NOMO-1 treated with DMSO at 0.1 percent for 48 hours (cell line): ENCODE measurements around the gene PGA5.

Source experiments
- DNase-seq: peaks from one replicate; lab custom pipeline; 2025; ENCODE audit not compliant: unreplicated experiment; lab: John Stamatoyannopoulos, UW

Gene PGA5

DNA sequence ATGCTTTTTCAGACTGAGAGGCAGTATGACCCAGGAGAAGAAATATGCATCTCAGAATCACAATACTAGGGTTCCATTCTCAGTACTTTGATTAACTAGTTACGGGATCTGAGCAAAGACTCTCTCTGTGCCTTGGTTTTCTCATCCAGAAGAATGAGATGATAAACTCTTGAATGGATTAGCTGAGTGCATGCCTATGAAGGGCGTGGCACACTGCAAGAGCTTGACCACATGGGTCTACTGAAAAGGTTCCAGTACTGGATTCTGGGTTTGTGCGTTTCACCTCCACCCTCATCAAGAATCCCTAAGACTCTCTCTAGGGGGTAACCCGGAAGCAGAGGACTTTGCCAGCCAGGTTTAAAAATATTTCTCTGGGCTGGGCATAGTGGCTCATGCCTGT lies 25.6 kb downstream of the PGA5 start:
- DNase-seq = no peak

DNA sequence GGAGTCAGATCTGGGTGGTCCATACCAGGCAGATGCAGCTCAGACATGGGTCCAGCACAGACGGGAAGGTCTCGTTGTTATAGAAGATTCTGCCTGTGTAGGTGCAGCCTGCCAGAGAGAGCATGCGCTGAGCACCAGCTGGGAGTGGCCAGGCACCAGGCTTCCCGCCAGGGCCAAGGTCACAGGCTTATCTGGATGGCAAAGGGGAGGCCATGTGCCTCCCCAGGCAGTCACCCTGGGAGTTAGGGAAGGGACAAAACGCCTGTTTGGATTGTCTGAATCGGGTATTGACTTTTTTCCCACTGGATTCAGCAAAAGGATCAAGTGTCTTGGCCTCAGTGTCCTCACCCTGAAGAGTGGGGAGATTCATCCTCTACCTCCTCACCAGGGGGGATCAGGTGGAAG lies 26.5 kb downstream of the PGA5 start:
- no peak for DNase-seq

DNA sequence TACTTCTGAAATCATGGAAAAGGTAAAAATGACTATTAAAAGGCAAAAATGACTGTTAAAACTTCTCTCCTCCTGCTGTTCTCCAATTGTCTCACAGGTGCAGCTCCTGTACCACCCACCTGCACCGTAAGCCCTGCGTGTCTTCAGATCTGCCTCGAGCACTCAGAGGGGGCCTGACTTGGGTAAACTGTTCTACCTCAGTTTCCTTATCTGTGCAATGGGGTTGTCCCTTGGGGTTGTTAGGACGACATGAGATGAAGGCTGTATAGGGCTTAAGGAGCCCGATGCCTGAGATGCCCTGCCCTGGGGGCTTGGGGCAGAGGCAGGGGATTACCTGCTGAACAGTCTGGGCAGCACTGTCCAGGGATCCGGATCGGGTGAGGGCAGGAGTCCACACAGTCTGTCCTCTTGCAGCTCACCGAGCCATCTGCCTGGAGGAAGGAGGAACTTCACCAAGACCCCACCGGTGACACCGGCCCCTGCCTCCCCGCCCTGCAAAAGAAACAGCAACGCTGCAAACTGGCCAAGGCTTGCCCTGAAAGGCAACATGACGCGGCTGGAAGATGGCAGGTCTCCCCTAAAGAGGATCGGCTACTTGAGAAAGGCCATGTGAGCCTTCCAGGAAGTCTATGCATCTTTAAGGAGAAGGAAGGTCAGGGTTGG lies 27.7 kb downstream of the PGA5 start:
- DNase-seq = no peak

DNA sequence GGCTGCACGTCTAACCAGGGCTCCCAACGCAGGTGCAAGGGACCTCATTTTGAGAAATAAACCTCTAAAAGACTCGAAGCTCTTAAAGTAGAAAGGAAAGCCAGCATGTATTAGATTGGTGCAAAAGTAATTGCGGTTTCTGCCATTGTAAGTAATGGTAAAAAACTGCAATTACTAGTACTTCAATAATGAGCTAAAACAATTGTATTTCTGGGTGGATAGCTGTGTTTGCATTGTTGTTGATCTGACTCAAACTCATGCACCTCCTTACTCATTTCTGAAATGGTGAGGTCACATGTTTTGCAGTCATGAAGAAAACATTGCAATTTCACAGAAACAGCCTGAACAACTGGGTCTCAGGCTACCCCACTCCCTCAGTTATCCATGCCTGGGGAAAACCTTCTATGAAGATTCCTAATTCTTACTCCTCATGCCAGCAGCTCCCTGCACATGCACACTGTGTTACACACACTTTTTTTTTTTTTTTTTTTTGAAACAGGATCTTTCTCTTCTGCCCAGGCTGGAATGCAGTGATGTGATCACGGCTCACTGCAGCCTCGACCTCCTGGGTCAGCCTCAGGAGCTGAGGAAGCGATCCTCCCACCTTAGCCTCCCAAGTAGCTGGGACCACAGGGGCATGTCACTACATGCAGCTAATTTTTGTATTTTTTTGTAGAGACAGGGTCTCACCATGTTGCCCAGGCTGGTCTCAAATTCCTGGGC lies 29.5 kb downstream of the PGA5 start:
- DNase-seq = no peak

DNA sequence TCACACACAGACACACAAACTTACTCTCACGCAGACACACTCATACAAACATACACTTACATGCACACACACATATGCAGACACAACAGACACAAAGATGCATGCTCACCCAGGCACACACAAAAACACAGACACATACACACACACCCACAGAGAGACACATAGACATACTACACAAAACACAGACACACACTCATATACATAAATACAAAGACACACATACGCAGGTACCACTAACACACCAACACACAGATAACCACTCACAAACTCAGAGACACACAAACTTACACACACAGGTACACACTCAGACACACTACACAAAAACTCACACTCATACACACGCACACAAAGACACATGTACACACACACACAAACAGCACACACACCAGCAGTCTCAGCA lies 31.8 kb downstream of the PGA5 start:
- no peak for DNase-seq

DNA sequence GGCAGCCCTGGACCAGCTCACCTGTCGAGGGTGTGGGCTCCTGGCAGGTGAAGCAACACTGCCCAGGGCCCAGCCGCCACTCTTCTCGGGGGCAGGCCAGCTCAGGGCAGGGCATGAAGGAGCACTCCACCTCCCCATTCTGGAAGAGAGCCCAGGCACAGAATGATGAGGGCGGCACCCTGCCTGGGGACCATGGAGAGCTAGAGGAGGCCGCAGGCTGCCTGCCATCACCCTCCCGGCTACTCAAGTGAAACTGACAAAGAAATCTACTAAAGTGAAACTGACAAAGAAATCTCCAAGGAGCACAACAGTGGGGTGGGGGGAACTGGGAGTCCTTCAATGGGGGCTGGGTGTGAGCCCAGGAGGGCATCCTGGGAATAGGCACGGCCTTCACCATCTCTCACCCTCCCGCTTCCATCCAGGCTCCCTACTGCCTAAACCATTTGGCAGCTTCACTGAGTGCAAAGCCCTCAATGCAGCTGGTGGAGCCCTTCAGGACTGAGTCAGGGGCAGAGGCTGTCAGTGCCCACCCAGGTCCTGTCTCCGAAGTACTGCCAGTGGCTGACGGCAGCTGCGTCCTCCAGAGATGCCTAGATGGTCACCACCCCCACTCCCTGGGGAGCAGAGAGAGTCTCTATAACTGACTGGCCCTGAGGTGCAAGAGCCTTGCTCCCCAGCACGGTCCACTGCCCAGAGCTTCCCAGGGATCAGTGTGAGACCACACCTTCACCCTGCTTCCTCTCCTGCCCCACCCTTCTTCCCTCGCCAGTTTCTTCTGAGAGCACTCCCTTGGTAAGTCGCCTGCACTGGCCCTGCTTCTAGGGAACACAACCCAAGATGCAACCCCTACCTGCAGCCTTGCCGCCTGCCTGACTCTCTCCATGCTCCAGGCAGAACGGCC lies 32.5 kb downstream of the PGA5 start:
- no peak for DNase-seq

DNA sequence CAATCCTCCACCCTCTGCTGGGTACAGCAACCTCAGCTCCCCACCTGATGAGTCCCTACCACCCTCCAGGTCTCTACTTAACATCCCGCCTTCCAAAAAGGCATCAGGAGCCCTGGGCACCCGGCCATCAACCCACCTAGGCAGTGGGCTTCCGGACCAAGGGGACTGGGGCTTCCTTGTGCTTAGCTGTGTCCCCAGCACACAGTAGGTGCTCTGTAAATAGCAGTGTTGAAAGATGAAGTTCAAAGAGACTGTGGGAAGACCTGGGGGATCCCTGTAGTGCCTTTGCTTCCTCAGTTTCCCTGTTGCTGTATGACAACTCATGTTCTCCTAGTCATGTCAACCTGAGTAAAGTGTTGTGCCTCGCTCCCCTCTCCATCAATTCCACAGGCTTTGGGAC lies 33.1 kb downstream of the PGA5 start:
- DNase-seq = no peak

DNA sequence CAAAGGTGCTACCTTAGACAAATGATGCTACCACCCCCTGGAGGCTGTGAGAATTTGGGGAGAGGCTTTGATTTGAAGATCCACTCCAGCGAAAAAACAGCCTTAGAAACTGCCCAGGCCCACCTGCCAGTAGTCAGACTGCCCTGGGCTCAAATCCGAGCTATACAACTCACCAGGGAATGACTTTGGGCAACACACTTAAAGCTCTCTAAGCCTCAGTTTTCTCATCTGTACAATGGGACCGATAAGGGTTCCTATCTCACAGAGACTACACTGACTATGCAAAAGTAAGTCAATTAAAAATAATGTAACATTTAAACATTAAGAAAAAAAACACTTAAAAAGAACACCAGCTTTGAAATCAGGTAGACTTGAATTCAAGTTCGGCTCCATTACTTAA lies 34.2 kb downstream of the PGA5 start:
- DNase-seq = no peak

DNA sequence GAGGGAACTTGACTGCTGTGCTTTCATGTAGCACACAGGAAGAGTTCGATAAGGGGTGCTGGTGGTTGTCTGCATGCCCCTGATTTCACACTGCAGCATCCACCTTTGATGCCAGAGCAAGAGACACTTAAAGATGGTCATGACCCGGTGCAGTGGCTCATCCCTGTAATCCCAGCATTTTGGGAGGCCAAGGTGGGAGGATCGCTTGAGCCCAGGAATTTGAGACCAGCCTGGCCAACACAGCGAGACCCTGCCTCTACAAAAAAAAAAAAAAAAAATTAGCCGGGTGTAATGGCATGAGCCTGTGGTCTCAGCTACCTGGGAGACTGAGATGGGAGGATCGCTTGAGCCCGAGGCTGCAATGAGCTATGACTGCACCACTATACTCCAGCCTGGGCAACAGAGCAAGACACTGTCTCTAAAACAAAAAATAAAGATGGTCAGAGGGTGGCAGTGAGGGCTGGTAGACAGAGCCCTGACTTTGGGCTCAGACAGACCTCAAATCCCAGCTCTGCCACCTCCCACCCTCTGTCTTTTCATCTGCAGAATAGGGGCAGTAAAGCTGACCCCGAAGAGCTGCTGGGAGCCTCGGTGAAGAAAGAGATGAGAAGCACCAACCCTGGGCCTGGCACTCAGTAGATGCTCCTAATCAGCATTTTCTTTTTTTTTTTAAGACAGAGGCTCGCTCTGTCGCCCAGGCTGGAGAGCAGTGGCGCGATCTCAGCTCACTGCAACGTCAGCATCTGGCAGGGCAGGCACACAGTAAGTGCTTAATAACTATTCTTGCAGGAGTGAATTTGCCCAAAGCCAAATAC lies 36.4 kb downstream of the PGA5 start:
- no peak for DNase-seq

DNA sequence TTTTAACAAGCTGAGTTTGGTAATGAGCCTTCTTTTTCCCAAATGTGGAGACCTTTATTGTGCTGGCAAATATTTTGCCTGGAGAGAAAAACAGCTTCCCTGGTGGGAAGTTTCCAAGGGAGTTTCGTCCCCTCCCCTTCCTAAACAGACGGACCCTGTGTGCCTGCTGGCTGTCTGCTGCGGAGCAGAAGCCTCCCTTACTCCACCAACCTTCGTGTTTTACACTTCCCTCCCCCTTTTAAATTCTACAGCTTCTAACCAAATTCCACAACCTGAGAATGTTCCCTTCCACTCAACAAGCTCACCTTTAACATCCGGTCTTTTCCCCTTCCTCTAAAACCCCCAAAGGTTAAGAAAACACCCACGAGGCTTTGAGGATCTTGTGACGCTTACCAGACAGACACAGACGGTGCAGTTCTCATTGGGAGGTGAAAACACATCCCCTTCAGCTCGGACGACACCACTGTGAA lies 37.1 kb downstream of the PGA5 start:
- DNase-seq = no peak

DNA sequence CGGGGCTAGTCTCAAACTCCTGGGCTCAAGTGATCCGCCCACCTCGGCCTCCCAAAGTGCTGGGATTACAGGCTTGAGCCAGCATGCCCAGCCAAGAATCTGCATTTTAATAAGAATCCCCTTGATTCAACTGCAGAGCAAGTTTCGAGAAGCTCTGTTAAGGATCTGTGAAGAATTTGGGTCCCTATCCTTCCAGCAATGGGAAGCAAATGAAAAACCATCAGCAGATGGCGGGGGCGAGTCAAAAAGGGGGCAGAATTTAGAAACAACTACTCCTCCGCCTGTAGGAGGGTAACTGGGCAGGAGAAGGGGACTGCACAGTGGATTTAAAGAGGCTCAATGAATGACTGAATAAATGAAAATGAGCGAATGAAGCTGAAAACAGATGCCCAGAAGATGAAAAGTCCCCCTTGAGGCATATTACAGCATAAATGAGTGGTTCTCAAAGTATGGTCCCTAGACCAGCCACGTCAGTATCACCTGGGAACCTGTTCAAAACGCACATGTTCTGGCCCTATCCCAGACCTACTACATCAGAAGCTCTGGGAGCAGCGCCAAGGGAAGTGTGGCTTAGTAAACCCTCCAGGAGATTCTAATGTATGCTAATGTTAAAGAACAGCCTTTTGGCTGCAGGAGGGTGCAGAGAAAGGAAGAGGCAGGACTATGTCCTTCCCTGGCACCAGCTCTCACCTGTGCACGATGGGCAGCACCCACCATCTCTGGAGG lies 39.1 kb downstream of the PGA5 start:
- DNase-seq = no peak

DNA sequence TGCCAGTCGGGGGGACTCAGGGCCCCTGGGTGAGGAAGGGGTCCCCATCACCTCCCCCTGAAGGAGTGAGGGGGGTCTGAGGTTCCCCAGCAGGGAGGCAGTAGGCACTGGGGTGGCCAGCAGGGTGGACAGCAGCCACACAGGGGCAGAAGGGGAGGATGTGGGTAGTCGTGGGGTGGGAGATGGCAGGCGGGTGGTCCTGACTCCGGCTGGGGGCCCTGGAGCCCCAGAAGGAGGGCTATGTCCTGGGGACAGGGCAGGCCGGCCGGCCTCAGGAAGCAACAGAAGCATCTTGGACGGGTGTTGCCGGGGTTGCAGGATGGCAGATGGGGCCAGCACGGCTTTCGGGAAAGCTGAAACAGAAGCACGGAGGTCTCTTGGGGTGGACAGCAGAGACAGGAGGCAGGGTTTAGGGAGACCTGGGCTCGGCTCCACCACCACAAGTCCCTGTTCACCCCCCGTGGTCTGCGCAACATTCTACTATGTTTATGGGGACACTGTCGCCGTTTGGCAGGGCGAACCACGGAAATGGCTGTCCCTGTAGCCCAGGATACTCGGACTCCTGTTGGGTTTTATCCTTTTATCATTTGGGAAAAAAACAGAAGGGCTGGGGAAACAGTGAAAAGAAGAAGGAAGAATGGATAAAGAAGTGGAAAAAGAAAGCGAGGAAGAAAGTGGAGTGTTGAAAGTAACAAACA lies 40.1 kb downstream of the PGA5 start:
- no peak for DNase-seq

DNA sequence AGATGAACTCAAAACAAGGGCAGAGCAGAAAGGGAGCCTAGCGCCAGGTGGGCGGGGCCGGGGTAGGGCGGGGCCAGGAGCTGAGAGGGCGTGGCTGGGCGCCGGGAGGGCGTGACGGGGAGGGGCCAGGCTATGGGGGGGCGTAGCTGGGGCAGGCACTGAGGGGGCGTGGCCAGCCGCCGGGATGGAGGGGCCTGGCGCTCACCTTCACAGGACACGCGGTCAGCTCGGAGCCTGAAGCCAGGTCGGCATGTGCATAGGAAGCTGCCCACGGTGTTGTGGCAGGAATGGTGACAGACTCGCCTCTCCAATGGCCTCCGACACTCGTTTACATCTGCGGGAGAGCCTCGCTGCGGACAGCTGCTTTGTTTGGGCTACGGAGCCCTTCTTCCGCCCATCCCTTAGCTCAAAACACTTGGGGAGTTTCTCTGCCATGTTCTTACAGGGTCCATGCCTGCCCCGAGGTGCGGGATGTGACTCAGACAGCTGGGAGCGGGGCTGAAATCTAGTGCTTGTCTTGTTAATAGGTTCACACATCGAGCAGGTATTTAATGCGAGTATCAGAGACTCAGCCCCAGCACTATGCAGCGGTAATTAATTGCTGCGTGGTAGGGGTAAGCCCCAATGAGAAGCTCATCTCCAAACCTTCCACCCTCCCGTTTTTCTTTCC lies 40.7 kb downstream of the PGA5 start:
- DNase-seq = no peak

DNA sequence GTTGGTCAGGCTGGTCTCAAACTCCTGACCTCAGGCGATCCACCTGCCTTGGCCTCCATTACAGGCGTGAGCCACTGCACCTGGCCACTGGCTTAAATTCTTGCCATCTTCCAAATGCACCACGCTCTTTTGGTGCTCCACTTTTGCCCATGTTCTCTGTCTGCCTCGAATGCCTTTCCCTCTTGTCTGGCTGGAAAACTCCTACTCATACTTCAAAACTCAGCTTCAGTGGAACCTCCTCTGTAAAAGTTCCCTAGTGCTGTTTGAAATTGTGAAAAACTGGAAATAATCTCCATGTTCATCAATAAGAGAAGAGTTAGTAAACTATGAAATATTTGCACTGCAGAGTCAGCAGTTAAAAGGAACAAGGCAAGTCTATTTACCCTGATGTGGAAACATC lies 42.6 kb downstream of the PGA5 start:
- DNase-seq = no peak

DNA sequence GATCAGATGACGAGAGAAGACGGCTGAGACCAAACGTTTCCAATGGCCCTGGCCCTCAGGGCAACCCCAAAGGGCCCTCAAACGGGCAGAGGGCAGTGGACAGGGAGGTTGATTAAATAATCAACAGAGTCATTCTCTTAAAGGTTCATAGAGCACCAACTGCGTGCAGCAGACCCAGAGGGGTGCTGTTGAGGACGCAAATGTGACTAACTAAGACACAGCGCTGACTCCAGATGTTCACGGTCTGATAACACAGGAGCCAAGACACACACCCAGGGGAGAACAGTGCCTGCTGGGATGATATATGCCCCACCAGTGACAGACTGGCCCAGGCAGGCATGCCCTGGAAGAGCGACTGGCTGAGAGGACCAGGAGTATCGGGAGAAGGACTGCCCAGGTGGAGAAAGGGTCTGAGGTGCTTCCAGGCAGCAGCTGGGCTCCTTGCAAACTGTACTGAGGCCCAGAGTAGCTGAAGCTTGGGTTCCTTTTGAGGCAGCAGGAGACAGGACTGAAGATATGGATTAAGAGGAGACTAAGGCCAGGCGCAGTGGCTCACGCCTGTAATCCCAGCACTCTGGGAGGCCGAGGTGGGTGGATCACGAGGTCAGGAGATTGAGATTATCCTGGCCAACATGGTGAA lies 46.5 kb downstream of the PGA5 start:
- DNase-seq = no peak

DNA sequence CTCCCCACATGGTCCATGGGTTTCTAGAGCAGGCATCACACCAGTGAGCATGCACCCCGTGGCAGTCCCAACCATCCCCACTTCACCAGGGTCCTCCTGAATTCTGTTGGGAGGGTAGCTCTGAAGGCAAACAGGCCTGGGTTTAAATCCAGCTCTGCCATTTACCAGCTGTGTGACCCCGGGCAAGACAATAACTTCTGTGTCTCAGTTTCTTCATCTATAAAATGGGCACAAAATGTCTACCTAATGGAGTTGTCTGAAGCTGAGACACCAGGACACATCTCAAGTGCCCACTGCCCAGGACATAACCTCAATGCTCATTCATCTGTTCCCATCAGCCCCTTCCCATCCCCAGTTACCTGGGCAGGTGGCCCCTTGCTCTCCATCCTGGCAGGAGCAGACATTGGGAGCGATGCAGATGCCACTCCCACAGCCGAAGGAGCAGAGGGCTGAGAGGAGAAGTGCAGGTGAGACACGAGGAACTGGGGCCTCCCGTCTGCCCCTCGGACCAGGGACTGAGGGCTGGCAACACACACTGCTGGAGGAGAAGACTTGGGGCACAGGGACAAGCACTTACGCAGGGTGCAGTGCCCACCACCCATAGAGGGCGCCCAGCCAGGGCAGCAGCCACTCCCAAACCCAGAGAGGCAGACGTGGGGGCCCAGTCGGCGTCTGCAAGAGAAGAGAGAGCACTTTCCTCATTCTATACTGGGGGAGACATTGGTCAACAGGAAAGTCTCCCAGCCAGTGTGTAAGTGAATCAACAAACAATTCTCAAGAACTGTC lies 50.1 kb downstream of the PGA5 start:
- no peak for DNase-seq

DNA sequence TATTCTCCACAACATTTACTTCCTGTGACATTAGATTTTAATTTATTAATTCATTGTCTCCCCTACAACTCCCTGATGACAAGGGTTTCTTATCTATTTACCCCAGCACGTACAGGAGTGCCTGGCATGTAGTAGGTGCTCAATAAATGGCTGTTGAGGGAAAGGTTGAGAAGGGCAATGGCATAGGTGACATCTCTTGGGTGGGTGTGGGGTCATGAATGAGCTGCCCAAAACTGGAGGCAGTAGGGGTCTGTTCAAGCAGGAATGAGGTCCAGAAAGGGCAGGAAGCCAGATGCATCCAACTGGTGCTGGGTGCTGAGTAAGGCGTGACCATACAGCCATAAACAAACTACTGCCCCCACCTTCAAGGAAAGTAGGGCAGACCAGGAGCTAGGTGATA lies 51.4 kb downstream of the PGA5 start:
- DNase-seq = no peak
